GM18858 (cell line): ENCODE results near the gene HINT2.

Experiments
- ATAC-seq: cut with Tn5 transposase; IDR thresholded peaks from one replicate; pipeline ENCODE4 v1.9.1; 2021; ENCODE audit not compliant: unreplicated experiment

The HINT2 gene

DNA sequence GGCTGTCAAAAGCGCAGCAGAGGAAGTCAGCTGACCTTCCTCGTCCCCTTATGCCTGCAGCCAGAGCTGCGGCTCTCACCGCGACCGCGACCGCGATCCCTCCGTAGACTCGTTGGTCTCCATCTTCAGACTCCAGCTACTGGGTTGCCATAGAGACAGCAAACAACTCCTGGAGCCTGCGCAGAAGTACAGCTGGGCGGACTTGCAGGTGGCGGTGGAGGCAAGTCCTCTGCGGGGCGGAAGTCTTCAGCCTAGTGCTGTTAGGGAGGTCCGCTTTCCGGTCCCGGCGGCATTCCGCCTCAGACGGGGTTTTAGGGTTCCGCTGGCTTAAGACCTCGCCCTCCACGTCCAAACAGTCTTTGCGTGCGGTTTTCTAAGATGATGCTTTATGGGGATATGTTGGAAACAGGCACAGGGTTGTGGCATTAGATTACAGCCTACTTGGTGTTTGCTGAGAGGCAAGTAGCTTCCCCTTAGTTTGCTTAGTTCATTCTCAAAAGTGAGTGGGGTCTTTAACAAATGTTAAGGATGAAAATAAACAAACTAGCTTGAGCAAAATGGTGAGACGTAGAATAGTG, 2.7 kb downstream of the HINT2 start, which contains the start of gene SPAG8:
SPAG8 (minus strand) TSS at position 238 of the 578 bp plus-strand sequence; CDS start at position 123, 115 bp downstream.
- peak; percentile 75 for ATAC-seq

DNA sequence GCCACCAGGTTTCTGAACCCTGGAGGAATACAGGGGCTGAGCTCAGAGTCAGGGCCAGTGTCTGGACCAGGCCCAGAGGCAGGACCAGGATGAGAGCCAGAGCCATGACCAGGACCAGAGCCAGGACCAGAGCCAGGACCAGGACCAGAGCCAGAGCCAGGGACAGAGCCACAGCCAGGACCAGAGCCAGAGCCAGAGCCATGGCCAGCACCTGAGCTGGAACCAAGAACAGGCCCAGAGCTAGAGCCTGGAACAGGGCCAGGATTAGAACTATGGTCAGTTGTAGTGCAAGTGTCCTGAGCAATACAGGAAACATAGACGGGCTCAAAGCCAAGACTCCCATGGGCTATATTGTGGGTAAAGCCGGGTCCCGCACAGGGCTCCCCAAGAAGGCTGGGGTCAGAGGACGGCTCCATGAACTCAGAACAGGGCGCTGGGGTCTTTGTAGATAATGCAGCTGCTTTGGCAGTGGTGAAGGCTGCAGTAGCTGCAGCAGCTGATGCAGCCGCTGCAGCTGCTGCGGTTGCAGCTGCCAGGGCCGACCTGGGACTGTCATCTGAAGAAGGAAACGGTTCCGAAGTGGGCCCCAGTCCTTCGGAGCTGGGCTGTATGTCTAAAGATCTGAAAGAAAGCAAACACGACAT, 3.3 kb downstream of the HINT2 start:
- no peak for ATAC-seq

DNA sequence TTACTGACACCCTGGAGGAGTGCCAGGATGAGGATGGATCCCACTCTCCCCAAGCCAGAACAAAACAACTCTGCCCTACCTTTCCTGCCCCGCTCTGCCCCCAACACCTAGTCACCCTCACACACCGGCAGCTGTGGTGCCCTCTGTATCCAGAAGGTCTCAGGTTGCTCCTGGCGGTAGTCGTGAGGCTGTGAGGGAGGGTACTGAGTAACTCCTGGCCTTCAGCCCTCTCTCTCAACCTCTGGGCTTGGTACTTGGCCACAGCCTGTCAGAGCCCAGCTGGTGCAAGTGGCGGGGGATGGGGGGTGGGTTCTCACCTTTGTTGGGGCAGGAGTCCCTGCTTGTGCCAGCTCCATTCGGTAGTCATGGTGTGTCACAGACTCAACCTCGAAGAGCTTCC, 4.7 kb downstream of the HINT2 start:
- no peak for ATAC-seq

DNA sequence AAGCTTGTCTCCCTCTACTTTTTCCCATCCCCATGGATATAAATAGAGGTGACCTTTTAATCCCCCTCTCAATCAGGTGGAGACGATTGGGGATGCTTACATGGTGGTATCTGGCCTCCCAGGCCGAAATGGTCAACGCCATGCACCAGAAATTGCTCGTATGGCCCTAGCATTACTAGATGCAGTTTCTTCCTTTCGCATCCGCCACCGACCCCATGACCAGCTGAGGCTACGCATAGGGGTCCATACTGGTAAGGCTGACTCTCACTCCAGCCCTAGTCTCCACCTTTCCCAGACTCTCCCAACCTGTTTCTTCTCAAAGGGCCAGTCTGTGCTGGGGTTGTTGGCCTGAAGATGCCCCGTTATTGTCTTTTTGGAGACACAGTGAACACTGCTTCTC, 6.4 kb downstream of the HINT2 start:
- ATAC-seq: no peak

GRCh38 chr9:35806101-35806500, 8.7 kb downstream of the HINT2 start:
- ATAC-seq: no peak

GRCh38 chr9:35801328-35802128, 13.3 kb downstream of the HINT2 start:
- no peak for ATAC-seq

GRCh38 chr9:35800530-35800929, 14.3 kb downstream of the HINT2 start:
- no peak for ATAC-seq

DNA sequence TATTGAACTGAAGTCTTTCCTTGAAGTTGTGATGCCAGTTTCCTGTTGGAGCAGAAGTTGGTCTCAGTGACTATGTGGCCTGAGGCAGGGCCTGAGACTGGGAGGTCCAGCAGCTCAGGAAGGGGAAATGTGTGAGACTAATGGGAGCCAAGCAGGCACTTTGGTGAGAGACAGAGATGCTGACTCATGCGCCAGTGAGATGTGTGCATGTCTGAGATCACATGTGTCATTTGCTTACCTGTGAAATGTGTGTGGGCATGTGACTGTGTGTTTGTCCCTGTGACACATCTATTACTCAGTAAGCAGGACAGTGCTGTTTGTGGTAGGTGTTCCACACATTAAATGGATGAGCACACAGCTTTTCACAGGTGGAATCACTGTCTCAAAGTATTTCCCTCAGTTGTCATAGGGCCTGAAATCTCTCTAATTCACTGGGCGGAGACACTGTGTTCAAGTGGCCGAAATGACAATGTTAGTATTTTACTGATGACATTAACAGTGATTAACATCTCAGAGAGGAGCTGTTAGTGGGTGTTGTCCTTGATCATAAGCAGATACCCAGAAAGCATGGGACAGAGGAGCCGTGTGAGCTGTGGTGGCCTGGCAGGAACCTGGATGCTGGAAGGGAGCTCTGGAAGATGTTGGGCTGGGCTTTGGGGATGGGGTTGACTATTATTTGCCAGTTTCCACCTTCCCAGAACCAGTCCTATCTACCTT, 16.0 kb downstream of the HINT2 start:
- no peak for ATAC-seq

- ATAC-seq: no peak
These were observed 17.3 kb downstream of the HINT2 start for GRCh38 chr9:35797311-35798109.

DNA sequence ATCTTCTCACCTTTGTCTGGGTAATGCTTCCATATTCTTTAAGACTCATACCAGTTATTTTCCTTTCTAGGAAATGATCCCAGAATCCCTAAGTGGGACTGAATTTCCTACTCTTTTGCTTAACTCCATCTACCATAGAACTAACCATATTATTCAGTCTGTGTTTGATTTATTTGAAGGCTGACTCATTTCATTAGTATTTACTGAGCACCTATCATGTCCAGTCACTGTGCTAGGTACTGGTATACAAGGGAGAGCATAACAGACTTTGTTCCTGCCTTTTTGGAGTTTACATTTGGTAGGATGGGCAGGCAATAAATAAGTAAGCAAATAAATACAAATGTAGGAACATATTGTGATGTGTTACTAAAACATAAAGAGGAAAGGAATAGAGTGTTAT, 19.1 kb downstream of the HINT2 start:
- ATAC-seq: no peak

- no peak for ATAC-seq
These were observed 21.4 kb downstream of the HINT2 start for GRCh38 chr9:35793461-35793860.

DNA sequence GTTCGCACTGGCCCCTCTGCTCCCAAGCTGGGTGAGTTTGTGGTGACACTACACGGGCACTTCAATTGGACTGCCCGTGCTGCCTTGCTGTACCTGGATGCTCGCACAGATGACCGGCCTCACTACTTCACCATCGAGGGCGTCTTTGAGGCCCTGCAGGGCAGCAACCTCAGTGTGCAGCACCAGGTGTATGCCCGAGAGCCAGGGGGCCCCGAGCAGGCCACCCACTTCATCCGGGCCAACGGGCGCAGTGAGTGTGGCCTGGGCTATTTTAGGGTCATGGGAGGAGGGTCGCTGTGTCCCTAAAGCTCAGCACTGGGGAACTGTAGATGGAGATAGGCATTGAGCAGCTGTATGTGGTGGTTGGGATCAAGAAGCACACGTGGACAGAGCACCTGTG, 22.0 kb downstream of the HINT2 start:
- ATAC-seq: no peak

DNA sequence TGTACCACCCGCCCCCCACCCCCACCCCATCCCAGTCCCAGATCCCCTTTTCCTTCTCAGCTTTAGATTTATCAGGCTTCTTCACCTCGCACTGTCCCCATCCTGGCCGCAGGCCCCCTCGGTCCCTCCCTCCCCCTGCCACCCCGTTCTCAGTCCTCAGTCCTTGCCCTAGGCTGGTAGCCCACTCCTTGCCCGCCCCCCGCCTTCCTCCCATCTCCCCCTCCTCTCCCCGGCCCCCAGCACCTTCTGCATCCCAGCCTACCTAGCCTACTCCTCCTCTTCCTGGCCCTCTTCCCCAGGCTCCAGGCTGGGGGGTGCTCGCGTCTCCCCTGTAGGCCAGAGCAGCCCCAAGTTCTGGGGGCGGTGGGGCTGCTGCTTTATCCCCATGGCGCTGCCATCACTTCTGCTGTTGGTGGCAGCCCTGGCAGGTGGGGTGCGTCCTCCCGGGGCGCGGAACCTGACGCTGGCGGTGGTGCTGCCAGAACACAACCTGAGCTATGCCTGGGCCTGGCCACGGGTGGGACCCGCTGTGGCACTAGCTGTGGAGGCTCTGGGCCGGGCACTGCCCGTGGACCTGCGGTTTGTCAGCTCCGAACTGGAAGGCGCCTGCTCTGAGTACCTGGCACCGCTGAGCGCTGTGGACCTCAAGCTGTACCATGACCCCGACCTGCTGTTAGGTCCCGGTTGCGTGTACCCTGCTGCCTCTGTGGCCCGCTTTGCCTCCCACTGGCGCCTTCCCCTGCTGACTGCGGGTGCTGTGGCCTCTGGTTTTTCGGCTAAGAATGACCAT, 22.6 kb downstream of the HINT2 start:
- no peak for ATAC-seq

- no peak for ATAC-seq
These were observed 23.4 kb downstream of the HINT2 start, which contains the start of gene NPR2 for GRCh38 chr9:35791297-35791921. NPR2 (plus strand) TSS chr9:35791591; CDS start chr9:35792409, 818 bp downstream.

GRCh38 chr9:35790385-35791296, 24.2 kb downstream of the HINT2 start:
- no peak for ATAC-seq

- no peak for ATAC-seq
These were observed 24.8 kb downstream of the HINT2 start for GRCh38 chr9:35790025-35790384.

- no peak for ATAC-seq
These were observed 25.3 kb downstream of the HINT2 start for GRCh38 chr9:35789541-35789940.

- no peak for ATAC-seq
These were observed 31.4 kb downstream of the HINT2 start for GRCh38 chr9:35783418-35783817.
